K562 (cell line): ENCODE measurements around the gene DDX5. TPM values are rescaled to one million over a fixed set of nuclear protein-coding genes. Genes with fewer than 3 reads are reported as not detected.

Source experiments
- ATAC-seq: fragments of 200-7000 bp; cut with Tn5 transposase; 3 replicates; pipeline ENCODE4 v1.9.1; 2020; ENCODE audit warnings: moderate library complexity
- BruUV-seq: library from RNA; stranded (reverse); fragments of 400-500 nt; replicated peaks from 2 replicates; lab custom pipeline; 2021; lab: Mats Ljungman, UMichigan
- CTCF ChIA-PET: fragments of 300-600 bp; formaldehyde crosslinking; extraction: SDS; loops from one replicate; lab custom pipeline; 2021; ENCODE audit warnings: low intra/inter-chr PET ratio; lab: Yijun Ruan, JAX
- POLR2A ChIA-PET: fragments of 300-600, 350-650 bp; sonication (Branson Sonifier 250); formaldehyde crosslinking; extraction: SDS; loops from one replicate; lab custom pipeline; 2021; ENCODE audit warnings: antibody characterized with exemption, inconsistent platforms; lab: Yijun Ruan, JAX
- DNase-seq, 4 experiments: peaks; one replicate each; pipeline versions ENCODE4 v3.0.0 to v3.0.0-alpha.2; 2011 to 2018; ENCODE audit warnings: low spot score in 3 of 4, mixed read lengths in 3 of 4; ENCODE audit errors: extremely low read depth in 1 of 4
- FAIRE-seq: peaks from 2 replicates; lab custom pipeline; 2011; peaks lifted over from hg19 to GRCh38; lab: Jason Lieb, UNC
- H2AFZ ChIP-seq: 2 replicates; pipeline ENCODE4 v1.6.0; 2011; ENCODE audit warnings: low read depth, low read length, control low read depth, inconsistent platforms
- H3K27ac ChIP-seq: fragments of 200-600 bp; 3 replicates; pipeline ENCODE4 v1.8.0; 2011; ENCODE audit warnings: low read depth, mild to moderate bottlenecking, control low read depth, inconsistent platforms, low read length, moderate library complexity, mixed read lengths; ENCODE audit errors: extremely low read depth
- H3K27me3 ChIP-seq, 2 experiments: fragments of 300-600 bp in 1 of 2; 2 replicates in 1 of 2; 3 replicates in 1 of 2; pipeline versions ENCODE4 v1.6.0 to v1.8.0; 2011; ENCODE audit warnings: inconsistent platforms in 2 of 2, low read length in 2 of 2, mild to moderate bottlenecking in 1 of 2, mixed read lengths in 1 of 2, moderate library complexity in 1 of 2; ENCODE audit not compliant: control insufficient read depth in 2 of 2, insufficient read depth in 2 of 2
- H3K36me3 ChIP-seq: fragments of 300-600 bp; 3 replicates; pipeline ENCODE4 v1.8.0; 2011; ENCODE audit warnings: mild to moderate bottlenecking, low read length, inconsistent platforms; ENCODE audit not compliant: control insufficient read depth, insufficient read depth
- H3K4me1 ChIP-seq, 2 experiments: fragments of 200-600 bp in 1 of 2; replicated peaks in 1 of 2; 2 replicates in 1 of 2; 3 replicates in 1 of 2; pipeline versions ENCODE4 v1.5.1 to v1.8.0; 2011; ENCODE audit warnings: inconsistent platforms in 2 of 2, low read length in 2 of 2, mild to moderate bottlenecking in 1 of 2, mixed read lengths in 1 of 2, moderate library complexity in 1 of 2; ENCODE audit not compliant: control insufficient read depth in 2 of 2, insufficient read depth in 2 of 2
- H3K4me2 ChIP-seq: 2 replicates; pipeline ENCODE4 v1.6.1; 2011; ENCODE audit warnings: low read length, control low read depth, inconsistent platforms, mixed read lengths; ENCODE audit not compliant: insufficient read depth
- H3K4me3 ChIP-seq: fragments of 200-600 bp; sonication (generic), shearing (Covaris generic); 2 replicates; pipeline ENCODE4 v1.5.1; 2016; ENCODE audit warnings: control low read depth, inconsistent platforms
- H3K79me2 ChIP-seq: fragments of 200-600 bp; 3 replicates; pipeline ENCODE4 v1.8.0; 2011; ENCODE audit warnings: low read length, inconsistent platforms; ENCODE audit not compliant: control insufficient read depth, insufficient read depth
- H3K9ac ChIP-seq, 2 experiments: 2 replicates each; pipeline versions ENCODE4 v1.6.0 to v1.6.1; 2011; ENCODE audit warnings: low read depth in 2 of 2, low read length in 2 of 2, control low read depth in 1 of 2, inconsistent platforms in 1 of 2, mild to moderate bottlenecking in 1 of 2, mixed read lengths in 1 of 2; ENCODE audit not compliant: insufficient read depth in 1 of 2
- H3K9me1 ChIP-seq: one replicate; pipeline ENCODE4 v1.6.0; 2011; ENCODE audit warnings: inconsistent platforms, mild to moderate bottlenecking, low read length, moderate library complexity; ENCODE audit not compliant: control insufficient read depth, insufficient read depth
- H3K9me3 ChIP-seq: replicated peaks from 2 replicates; pipeline ENCODE4 v1.5.1; 2011; ENCODE audit warnings: low read depth, low read length, inconsistent platforms; ENCODE audit not compliant: control insufficient read depth, insufficient read depth
- H4K20me1 ChIP-seq: replicated peaks from 2 replicates; pipeline ENCODE4 v1.6.1; 2011; ENCODE audit warnings: low read length, inconsistent platforms, mixed read lengths; ENCODE audit not compliant: control insufficient read depth, insufficient read depth
- DIDO1 ChIP-seq: fragments of 450-650 bp; IDR thresholded peaks from 2 replicates; pipeline ENCODE4 v1.6.1; 2016; ENCODE audit warnings: low read depth, missing biosample characterization, missing genetic modification characterization
- HLTF ChIP-seq: fragments of 450-650 bp; IDR thresholded peaks from 2 replicates; pipeline ENCODE4 v1.6.1; 2016
- MBD2 ChIP-seq: sonication (generic); IDR thresholded peaks from 2 replicates; pipeline ENCODE4 v1.6.1; 2016; ENCODE audit warnings: low read depth, borderline replicate concordance
- RBBP5 ChIP-seq: fragments of 200-600 bp; sonication (generic); IDR thresholded peaks from 2 replicates; pipeline ENCODE4 v1.6.1; 2012; ENCODE audit warnings: borderline replicate concordance, mild to moderate bottlenecking, low read length, control low read depth, inconsistent platforms; ENCODE audit not compliant: insufficient read depth, poor library complexity, severe bottlenecking
- RBM14 ChIP-seq: fragments of 200-400 bp; formaldehyde crosslinking; IDR thresholded peaks from 2 replicates; pipeline ENCODE4 v1.6.1; 2018; ENCODE audit warnings: low read depth, mild to moderate bottlenecking, low read length, moderate library complexity, borderline replicate concordance; ENCODE audit not compliant: insufficient read depth
- RHOXF2B ChIP-seq: fragments of 250-450 bp; sonication (Bioruptor Pico); conservative IDR thresholded peaks from 2 replicates; pipeline ENCODE4 v1.5.1; 2021
- RNF2 ChIP-seq: sonication (generic); IDR thresholded peaks from 2 replicates; pipeline ENCODE4 v1.6.1; 2016
- SIN3B ChIP-seq: fragments of 450-650 bp; IDR thresholded peaks from 2 replicates; pipeline ENCODE4 v1.6.1; 2017; ENCODE audit warnings: low read depth, mild to moderate bottlenecking, moderate library complexity
- SIX5 ChIP-seq, 2 experiments: IDR thresholded peaks; 2 replicates each; pipeline ENCODE4 v1.6.1; 2011; ENCODE audit warnings: low read length in 2 of 2, borderline replicate concordance in 1 of 2, low read depth in 1 of 2, mild to moderate bottlenecking in 1 of 2, moderate library complexity in 1 of 2; ENCODE audit not compliant: insufficient read depth in 1 of 2
- ZNF311 ChIP-seq: fragments of 250-450 bp; sonication (Bioruptor Pico); IDR thresholded peaks from 2 replicates; pipeline ENCODE4 v1.4.0; 2020; ENCODE audit warnings: mild to moderate bottlenecking, moderate library complexity
- ZNF583 ChIP-seq: fragments of 250-450 bp; sonication (Bioruptor Pico); IDR thresholded peaks from 2 replicates; pipeline ENCODE4 v1.4.0; 2020
- ZNF76 ChIP-seq: fragments of 250-450 bp; sonication (Bioruptor Pico); IDR thresholded peaks from 2 replicates; pipeline ENCODE4 v1.4.0; 2020; ENCODE audit warnings: mild to moderate bottlenecking, moderate library complexity, borderline replicate concordance
- ZNF780A ChIP-seq: fragments of 250-450 bp; sonication (Bioruptor Pico); IDR thresholded peaks from 2 replicates; pipeline ENCODE4 v1.5.0; 2021; ENCODE audit warnings: mild to moderate bottlenecking
- WGBS: fragments of 100-300 bp; shearing (Covaris generic); methylation state at CpG from one replicate; pipeline ENCODE4 v1.1.6; 2016; ENCODE audit warnings: low coverage, mixed read lengths; ENCODE audit not compliant: insufficient coverage; ENCODE audit errors: missing lambda C conversion rate; 5-methylcytosine and 5-hydroxymethylcytosine counted together
- in situ Hi-C: fragments of 300-500 bp; cut with MboI; formaldehyde crosslinking; loops from 4 replicates; pipeline ENCODE4 v1.15.0; 2018; ENCODE audit warnings: inconsistent platforms, mixed read lengths
- intact Hi-C: fragments of 100-400 bp; cut with micrococcal nuclease; formaldehyde crosslinking; loops from 2 replicates; pipeline ENCODE4 v1.14.2; 2022
- polyA plus RNA-seq, 8 experiments: library from polyadenylated mRNA; depleted of rRNA in 4 of 8; stranded (reverse) in 5 of 8; unstranded in 3 of 8; fragments of >200 nt; fragmentation: Nextera tagmentation in 2 of 8; fragmentation: Illumina TruSeq in 1 of 8; extraction: Ambion mirVana in 2 of 8; extraction: Trizol in 1 of 8; gene quantifications; 2 replicates each; pipeline versions ENCODE4 v1.2.1 to v1.2.3, GENCODE V29; 2011 to 2014; ENCODE audit warnings: inconsistent platforms in 1 of 8, missing spikeins in 1 of 8
- total RNA-seq, 7 experiments: library from RNA; depleted of rRNA in 6 of 7; stranded (reverse); fragments of >200 nt in 6 of 7; fragmentation: Illumina TruSeq in 2 of 7; extraction: Trizol in 2 of 7; gene quantifications; 2 replicates each; pipeline versions ENCODE4 v1.2.1 to v1.2.3, GENCODE V29; 2011 to 2021; ENCODE audit warnings: low replicate concordance in 1 of 7
- TF ChIP-seq, protein P1 (sequence below): fragments of 450-650 bp; formaldehyde crosslinking; IDR thresholded peaks from 2 replicates; pipeline ENCODE4 v1.4.0; 2022; ENCODE audit warnings: missing genetic modification characterization
- TF ChIP-seq, protein P2 (sequence below): fragments of 250-450 bp; sonication (Bioruptor Pico); IDR thresholded peaks from 2 replicates; pipeline ENCODE4 v1.4.0; 2020; ENCODE audit warnings: mild to moderate bottlenecking, moderate library complexity
- TF ChIP-seq, protein P3 (sequence below): sonication (generic); formaldehyde crosslinking; IDR thresholded peaks from 2 replicates; pipeline ENCODE4 v1.9.0; 2022; ENCODE audit warnings: mild to moderate bottlenecking, missing genetic modification reagents
- TF ChIP-seq, protein P4 (sequence below), 2 experiments: fragments of 450-650 bp; conservative IDR thresholded peaks; 2 replicates each; pipeline ENCODE4 v1.6.1; 2017; ENCODE audit warnings: mild to moderate bottlenecking in 2 of 2, moderate library complexity in 2 of 2

Gene DDX5
- total and polyA plus RNA-seq, 9 of the 15 experiments (the other 6 are each of a cell fraction or from before 2014, with no cell fraction given), result 306 to 1,639 (median 604) TPM

DNA sequence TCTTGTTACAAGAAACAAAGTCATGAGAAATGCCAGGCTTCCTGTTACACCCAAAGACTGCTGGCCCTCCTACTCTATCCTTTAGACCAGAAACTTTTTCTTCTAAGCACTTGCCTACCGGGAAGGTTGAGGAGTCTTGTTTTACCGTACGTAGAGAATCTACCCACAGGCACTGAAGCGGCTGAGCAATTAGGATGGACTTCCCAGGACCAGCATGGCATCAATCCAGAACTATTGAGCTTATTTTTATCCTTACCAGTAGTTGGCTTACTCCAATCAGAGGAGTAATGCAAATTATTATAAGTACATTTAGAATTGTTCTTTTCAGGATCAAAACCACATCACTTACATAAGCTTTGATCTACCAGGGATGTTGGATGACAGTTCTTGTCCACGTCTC, 26.3 kb upstream of the DDX5 start:
- Histone ChIP-seq H3K9me3 (no peaks in the 10 kb centered on the region), H3K4me2 (no peak overlapping the region), H3K36me3 (peaks cover 99% of the 10 kb centered on the region), H3K9me1 (no peaks in the 10 kb centered on the region), H3K79me2 (no peaks in the 10 kb centered on the region), H3K27me3 (no peaks in the 10 kb centered on the region), H3K4me3 (no peak overlapping the region), H3K9ac (no peak overlapping the region), H3K4me1 (peaks cover 0 to 14% of the 10 kb centered on the region in 2 experiments; a peak in 3 of 5 replicates), H3K27ac (no peak overlapping the region), H4K20me1 (no peaks in the 10 kb centered on the region), H2AFZ (no peak overlapping the region)
- WGBS, result 94% methylated on average over 5 of the region's 5 CpGs
- CTCF ChIA-PET, result no interaction called here
- no TSS peak for BruUV-seq
- POLR2A ChIA-PET, result interaction anchor here (0.6 to 4.1 kb wide), 6 partner anchors 12 to 128 kb away, joined by 3 to 36 read pairs (median 4); partner anchors contain the start of genes CEP95 and DDX5
- no peak for ATAC-seq
- no peak for DNase-seq
- no peak for FAIRE-seq
- in situ Hi-C loops (no loop called here), intact Hi-C loops (loop anchor here (10.0 kb wide), 1 partner anchor 112 kb away; no protein-coding TSS in a partner anchor)
- TF ChIP-seq RNF2 (no peak), HLTF (no peak), SIX5 (IDR thresholded peaks at IDR 0.05; ENCODE audit: borderline replicate concordance in 1 of 2, insufficient read depth in 1 of 2, low read depth in 1 of 2, low read length in 2 of 2) (no peak), ZNF583 (no peak), ZNF780A (CRISPR knock-in tag) (no peak), DIDO1 (tag) (no peak), ZNF76 (CRISPR knock-in tag) (no peak), MBD2 (no peak), SIN3B (no peak), RBBP5 (no peak), RBM14 (no peak), ZNF311 (CRISPR knock-in tag) (no peak), RHOXF2B (CRISPR knock-in tag) (no peak)
- TF ChIP-seq, protein P1, sequence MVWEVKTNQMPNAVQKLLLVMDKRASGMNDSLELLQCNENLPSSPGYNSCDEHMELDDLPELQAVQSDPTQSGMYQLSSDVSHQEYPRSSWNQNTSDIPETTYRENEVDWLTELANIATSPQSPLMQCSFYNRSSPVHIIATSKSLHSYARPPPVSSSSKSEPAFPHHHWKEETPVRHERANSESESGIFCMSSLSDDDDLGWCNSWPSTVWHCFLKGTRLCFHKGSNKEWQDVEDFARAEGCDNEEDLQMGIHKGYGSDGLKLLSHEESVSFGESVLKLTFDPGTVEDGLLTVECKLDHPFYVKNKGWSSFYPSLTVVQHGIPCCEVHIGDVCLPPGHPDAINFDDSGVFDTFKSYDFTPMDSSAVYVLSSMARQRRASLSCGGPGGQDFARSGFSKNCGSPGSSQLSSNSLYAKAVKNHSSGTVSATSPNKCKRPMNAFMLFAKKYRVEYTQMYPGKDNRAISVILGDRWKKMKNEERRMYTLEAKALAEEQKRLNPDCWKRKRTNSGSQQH, result no peak
- TF ChIP-seq, protein P2, sequence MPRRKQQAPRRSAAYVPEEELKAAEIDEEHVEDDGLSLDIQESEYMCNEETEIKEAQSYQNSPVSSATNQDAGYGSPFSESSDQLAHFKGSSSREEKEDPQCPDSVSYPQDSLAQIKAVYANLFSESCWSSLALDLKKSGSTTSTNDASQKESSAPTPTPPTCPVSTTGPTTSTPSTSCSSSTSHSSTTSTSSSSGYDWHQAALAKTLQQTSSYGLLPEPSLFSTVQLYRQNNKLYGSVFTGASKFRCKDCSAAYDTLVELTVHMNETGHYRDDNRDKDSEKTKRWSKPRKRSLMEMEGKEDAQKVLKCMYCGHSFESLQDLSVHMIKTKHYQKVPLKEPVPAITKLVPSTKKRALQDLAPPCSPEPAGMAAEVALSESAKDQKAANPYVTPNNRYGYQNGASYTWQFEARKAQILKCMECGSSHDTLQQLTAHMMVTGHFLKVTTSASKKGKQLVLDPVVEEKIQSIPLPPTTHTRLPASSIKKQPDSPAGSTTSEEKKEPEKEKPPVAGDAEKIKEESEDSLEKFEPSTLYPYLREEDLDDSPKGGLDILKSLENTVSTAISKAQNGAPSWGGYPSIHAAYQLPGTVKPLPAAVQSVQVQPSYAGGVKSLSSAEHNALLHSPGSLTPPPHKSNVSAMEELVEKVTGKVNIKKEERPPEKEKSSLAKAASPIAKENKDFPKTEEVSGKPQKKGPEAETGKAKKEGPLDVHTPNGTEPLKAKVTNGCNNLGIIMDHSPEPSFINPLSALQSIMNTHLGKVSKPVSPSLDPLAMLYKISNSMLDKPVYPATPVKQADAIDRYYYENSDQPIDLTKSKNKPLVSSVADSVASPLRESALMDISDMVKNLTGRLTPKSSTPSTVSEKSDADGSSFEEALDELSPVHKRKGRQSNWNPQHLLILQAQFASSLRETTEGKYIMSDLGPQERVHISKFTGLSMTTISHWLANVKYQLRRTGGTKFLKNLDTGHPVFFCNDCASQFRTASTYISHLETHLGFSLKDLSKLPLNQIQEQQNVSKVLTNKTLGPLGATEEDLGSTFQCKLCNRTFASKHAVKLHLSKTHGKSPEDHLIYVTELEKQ (CRISPR knock-in tag), result no peak
- TF ChIP-seq, protein P3, sequence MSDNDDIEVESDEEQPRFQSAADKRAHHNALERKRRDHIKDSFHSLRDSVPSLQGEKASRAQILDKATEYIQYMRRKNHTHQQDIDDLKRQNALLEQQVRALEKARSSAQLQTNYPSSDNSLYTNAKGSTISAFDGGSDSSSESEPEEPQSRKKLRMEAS, result no peak
- TF ChIP-seq, protein P4, sequence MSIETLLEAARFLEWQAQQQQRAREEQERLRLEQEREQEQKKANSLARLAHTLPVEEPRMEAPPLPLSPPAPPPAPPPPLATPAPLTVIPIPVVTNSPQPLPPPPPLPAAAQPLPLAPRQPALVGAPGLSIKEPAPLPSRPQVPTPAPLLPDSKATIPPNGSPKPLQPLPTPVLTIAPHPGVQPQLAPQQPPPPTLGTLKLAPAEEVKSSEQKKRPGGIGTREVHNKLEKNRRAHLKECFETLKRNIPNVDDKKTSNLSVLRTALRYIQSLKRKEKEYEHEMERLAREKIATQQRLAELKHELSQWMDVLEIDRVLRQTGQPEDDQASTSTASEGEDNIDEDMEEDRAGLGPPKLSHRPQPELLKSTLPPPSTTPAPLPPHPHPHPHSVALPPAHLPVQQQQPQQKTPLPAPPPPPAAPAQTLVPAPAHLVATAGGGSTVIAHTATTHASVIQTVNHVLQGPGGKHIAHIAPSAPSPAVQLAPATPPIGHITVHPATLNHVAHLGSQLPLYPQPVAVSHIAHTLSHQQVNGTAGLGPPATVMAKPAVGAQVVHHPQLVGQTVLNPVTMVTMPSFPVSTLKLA (conservative IDR thresholded peaks at IDR 0.05), result no peak
